Fibroblast of skin of left biceps (primary cell): Measurements from ENCODE around the gene ACOD1.
"Not testable (repeated sequence)": the region's sequence is repeated elsewhere in the genome, so short reads cannot be mapped to it uniquely, and the experiment has no call there.

Source experiments
- DNase-seq, 2 experiments: peaks; one replicate each; pipeline ENCODE4 v3.0.0-alpha.2; 2013; ENCODE audit warnings: low read depth in 2 of 2

The ACOD1 gene

GRCh38 chr13:76953968-76954367, 5.7 kb downstream of the ACOD1 start:
- DNase-seq = no peak

GRCh38 chr13:76954538-76954937, 6.2 kb downstream of the ACOD1 start:
- no peak for DNase-seq

GRCh38 chr13:76955193-76955592, 6.9 kb downstream of the ACOD1 start:
- no peak for DNase-seq

DNA sequence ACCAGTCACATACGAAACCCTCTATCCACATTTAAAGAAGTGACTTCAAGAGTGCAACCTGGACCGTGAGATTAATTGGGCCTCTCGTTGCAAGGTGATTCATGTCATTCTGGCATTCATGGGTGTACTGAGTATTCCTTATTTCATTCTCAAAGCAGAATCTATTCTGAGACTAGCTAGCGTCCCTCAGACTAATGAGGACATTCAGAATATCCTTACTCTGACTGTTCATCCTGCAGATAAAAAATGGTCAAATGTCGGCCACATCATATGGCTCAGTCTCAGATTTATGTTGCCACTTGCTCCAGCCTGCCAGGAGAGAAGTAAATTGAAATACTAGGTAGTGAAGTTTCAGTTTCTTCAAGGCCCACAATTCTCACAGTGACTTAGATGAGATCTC, 7.3 kb downstream of the ACOD1 start:
- no peak for DNase-seq

- DNase-seq = no peak
Measured at GRCh38 chr13:76958841-76959432, 10.6 kb downstream of the ACOD1 start.

DNA sequence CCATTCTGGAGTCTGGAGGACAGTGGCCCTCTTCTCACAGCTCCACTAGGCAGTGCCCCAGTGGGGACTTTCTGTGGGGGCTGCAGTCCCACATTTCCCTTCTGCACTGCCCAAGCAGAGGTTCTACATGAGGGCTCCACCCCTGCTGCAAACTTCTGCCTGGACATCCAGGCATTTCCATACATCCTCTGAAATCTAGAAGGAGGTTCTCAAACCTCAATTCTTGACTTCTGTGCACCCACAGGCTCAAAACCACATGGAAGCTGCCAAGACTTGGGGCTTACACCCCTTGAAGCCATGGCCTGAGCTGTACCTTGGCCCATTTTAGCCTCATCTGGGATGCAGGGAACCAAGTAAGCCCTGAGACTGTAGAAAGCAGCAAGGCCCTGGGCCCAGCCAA, 11.4 kb downstream of the ACOD1 start:
- not testable (repeated sequence) for DNase-seq

DNA sequence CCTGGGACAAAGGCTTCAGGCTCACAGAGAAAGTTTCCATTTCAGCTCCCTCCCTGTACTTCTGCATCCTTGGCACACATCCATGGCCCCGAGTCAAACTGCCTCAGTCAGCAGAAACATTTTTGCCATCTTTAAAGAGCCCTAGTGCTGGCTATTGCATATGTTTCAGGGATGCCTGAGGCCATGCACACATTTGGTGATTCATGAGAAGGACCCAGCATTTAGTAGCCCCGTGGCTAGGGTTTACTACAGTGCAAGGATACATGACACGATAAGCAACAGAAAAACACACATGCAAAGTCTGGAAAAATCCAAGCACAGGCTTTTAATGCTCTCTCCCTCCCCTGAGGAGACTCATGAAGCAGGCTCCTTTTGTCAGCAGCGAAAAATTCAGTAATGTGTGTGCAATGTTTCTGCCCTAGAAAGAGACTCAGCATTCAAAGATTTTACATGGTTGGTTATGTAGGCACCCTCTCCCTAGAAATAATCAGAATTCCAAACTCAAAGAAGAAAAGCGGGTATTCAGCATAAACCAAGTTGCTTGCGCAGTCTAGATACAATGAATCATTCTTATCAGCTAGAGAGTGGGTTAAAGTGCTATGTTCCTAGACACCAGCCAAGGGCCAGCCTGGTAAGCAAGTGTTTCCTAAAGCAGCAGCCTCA, 17.6 kb downstream of the ACOD1 start:
- DNase-seq = peak; percentile 47 to 54

DNA sequence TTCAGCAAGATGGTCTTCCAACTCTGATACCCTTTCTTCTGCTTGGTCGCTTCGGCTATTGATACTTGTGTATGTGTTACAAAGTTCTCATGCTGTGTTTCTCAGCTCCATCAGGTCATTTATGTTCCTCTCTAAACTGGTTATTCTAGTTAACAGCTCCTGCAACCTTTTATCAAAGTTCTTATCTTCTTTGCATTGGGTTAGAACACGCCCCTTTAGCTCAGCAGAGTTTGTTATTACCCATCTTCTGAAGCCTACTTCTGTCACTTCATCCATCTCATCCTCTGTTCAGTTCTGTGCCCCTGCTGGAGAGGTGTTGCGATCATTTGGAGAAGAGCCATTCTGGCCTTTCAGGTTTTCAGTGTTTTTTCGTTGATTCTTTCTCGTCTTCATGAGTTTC, 18.7 kb downstream of the ACOD1 start:
- DNase-seq = no peak

- DNase-seq = no peak
Measured at GRCh38 chr13:76968041-76968440, 19.7 kb downstream of the ACOD1 start.

DNA sequence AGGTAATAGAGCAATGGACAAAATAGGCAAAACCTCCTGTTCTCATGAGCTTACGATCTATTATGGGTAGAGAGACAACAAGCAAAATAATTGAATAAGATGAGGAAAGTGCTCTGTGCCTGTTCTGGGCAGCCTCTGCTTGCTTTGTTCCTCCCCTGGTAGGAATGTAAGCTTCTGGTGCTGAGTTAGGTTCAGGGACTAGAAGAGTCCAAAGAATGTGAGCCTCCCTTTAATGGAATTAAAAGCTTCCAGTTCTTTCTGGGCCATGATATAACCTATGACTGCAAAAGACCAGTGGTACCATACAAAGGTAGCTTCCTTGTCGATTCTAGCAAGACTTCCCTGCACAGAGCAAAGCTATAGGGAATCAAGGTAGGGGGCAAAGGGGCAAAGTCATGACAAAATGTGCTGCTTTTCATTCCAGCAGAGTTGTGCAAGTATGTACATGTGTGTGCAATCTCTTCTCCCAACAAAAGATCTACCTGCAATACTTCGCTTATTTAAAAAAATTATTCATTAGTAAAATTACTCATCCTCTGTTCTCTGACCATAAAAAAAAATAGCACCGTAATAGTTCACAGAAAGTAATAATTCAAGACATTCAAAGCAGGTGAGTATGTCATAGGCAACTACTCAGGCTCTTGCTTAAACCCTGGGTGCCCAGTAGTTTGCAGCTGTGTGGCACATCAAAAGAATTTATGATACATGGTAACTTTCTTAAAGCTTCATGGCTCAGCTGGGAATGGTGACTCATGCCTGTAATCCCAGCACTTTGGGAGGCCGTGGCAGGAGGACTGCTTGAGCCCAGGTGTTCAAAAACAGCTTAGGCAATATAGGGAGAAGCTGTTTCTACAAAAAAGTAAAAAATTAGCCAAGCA, 21.4 kb downstream of the ACOD1 start:
- DNase-seq = no peak

GRCh38 chr13:76971215-76971614, 22.9 kb downstream of the ACOD1 start:
- no peak for DNase-seq

GRCh38 chr13:76971851-76972829, 23.8 kb downstream of the ACOD1 start:
- DNase-seq = no peak

DNA sequence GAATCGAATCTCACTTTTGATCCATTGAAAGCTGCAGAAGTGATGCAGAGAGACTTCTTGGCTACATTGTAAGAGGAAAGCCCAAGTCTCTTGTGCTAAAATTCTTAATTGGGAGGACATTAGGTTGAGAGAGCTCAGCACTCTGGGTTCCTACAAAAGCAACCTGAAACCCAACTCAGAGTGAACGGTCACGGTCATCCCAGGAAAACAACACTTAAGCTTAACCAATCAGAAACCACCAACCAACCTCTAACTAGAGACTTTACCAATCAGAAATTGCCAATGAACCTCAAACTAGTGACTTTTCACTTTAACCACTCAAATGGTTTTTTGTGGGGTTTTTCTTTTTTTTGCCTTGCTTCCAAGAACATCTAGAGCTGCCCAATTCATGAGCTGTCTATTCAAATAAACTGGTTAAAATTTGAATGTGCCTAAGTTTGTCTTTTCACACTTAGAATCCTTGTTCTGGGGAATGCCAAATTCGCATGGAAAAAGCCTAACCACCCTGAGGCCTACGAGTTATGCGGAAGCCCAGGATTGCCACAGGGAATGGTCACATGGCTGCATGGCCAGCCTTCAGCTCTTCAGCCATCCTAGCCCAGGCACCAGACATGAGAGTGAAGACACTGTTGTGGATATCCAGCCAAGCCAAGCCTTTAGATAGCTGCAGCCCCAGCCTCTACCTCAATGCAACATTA, 25.8 kb downstream of the ACOD1 start:
- no peak for DNase-seq

DNA sequence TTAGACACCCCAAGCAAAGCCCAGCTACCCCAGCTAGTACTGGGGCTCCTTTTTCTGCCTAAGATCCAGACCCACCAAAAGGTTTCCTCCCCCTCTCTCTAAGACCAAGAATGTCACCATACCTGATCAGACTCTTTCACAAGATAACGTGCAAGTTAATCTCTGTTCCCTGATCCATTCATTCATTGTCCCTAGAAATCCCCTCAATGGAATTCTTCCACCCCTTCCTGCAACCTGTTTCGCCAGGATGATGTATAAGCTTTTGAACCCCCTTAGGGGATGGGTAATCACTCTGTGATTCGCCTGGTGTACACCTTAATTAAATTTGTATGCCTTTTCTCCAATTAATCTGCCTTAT, 26.3 kb downstream of the ACOD1 start:
- no peak for DNase-seq

GRCh38 chr13:76975863-76976262, 27.6 kb downstream of the ACOD1 start:
- DNase-seq = no peak

DNA sequence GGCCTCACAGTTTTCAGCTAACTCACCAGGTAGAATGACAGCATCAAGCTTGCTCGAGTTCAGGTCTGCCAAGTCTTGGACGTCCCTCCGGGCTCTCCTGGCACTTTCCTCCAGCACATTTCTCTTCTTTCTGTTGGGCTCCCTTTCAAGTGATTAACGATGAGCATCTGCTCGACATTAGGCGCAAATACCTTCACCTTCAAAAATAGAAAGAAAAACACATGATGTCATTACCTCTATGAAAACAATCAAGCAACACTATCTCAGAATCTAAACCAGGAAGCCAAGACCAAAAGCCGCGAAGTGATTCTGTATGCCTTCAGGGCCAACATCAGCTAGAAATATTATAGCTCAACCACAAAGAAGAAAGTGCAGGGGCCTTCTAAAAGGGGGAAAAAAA, 28.2 kb downstream of the ACOD1 start:
- peak; percentile 38 to 47 for DNase-seq

DNA sequence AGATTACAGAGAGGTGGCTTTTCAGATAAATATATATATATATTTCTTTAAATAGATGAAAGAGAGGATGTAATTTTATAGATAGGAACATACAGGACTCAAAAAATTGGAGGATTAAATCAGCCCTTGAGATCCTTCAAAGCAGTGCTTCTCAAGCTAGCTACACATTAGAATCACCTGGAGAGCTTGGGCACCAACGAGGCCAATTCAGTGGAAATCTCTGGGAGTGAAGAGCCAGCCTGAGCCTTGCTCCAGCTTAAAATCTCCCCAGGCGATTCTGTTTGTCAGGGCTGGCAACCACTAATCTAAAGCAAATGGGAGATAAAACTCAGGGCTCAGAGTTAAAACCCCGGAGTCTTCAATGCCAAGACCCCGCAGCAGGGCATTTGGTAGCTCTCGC, 28.6 kb downstream of the ACOD1 start:
- no peak for DNase-seq

DNA sequence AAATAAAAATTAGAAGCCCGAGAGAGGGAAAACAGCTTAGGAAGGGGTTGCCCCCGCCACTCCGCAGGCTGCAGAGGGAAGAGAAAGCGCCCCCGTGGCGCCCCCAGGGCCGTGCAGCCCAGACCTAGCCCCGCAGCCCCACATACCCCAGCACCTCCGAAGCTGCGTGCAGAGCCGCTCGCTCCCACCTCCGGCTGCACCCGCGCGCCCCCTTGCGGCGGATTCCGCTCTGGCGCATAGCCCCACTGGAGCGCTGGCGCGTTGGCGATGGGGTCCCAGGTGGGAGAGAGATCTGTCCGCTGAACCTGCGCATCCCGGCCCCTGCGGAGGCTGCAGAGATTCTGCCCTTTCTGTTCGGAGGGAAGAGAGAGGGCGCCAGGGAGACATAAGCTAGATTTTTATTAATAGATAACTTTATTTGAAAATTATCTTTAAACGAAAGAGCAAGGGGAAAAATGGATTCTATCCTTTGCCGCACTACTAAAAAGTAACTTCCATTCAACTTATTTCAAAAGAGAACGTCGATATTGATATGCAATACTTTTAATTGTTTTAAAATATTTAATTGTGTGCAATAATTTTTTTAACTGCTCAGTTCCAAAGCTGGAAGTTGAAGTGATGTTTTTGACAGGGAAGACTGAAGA, 31.9 kb downstream of the ACOD1 start:
- DNase-seq = no peak

DNA sequence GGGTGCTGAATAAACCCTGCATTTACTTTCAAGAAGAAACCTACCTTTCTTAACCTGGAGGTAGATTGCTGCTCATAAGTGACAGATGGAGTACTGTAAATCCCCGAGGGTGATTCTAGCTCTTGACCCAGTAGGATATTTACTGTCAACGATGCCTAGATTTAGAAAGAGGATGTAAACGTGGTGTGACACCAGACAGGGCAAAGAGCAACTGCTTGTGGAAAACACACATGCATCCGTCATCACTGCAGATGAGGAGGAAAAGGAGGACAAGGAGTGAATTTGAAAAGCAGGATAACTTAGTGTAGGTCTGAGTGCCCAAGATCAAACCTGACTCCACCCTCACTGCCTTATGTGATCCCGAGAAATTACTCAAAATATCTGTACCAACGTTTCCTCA, 33.8 kb downstream of the ACOD1 start:
- no peak for DNase-seq

GRCh38 chr13:76983676-76984075, 35.4 kb downstream of the ACOD1 start:
- DNase-seq = no peak

DNA sequence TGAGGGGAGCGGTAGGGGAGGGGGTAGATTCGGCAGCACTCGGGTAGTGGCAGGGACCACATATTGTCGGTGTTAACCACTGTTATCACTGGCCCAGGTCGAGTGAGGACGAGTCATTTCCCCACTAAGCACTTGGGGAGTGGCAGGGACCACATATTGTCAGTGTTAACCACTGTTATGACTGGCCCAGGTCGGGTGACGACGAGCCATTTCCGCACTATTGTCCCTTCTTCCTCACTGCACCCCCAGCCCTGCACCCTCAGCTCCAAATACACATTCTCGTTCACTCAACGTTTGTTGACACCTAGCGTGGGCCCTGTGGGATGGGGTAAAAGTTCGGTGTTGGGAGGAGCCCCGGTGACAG, 43.1 kb downstream of the ACOD1 start:
- DNase-seq = no peak
